EH (cell line): ENCODE data around the gene YTHDF1.

Experiments
- DNase-seq: peaks from one replicate; pipeline ENCODE4 v3.0.0-alpha.2; 2015; ENCODE audit warnings: low read depth

Gene YTHDF1

GRCh38 chr20:63185215-63185796, 30.6 kb downstream of the YTHDF1 start:
- no peak for DNase-seq

GRCh38 chr20:63183422-63184146, 32.3 kb downstream of the YTHDF1 start:
- peak; percentile 39 for DNase-seq

GRCh38 chr20:63182946-63183415, 33.0 kb downstream of the YTHDF1 start:
- no peak for DNase-seq

GRCh38 chr20:63182425-63182824, 33.5 kb downstream of the YTHDF1 start:
- no peak for DNase-seq

GRCh38 chr20:63181226-63181625, 34.7 kb downstream of the YTHDF1 start:
- DNase-seq: no peak

GRCh38 chr20:63180569-63181185, 35.3 kb downstream of the YTHDF1 start:
- DNase-seq: no peak

GRCh38 chr20:63179687-63180568, 36.0 kb downstream of the YTHDF1 start:
- DNase-seq: no peak

- DNase-seq: peak; percentile 44
Observed at GRCh38 chr20:63178889-63179686, 36.8 kb downstream of the YTHDF1 start.

GRCh38 chr20:63178446-63178820, 37.5 kb downstream of the YTHDF1 start:
- no peak for DNase-seq

- no peak for DNase-seq
Observed at GRCh38 chr20:63177785-63178445, 38.0 kb downstream of the YTHDF1 start.

- no peak for DNase-seq
Observed at GRCh38 chr20:63177134-63177784, 38.7 kb downstream of the YTHDF1 start.

- no peak for DNase-seq
Observed at GRCh38 chr20:63176427-63177133, 39.4 kb downstream of the YTHDF1 start.

- no peak for DNase-seq
Observed at GRCh38 chr20:63176034-63176426, 39.9 kb downstream of the YTHDF1 start.

GRCh38 chr20:63175038-63175895, 40.7 kb downstream of the YTHDF1 start:
- no peak for DNase-seq

- DNase-seq: no peak
Observed at GRCh38 chr20:63174309-63175037, 41.5 kb downstream of the YTHDF1 start.

- DNase-seq: no peak
Observed at GRCh38 chr20:63173552-63174191, 42.3 kb downstream of the YTHDF1 start.

GRCh38 chr20:63172726-63173125, 43.2 kb downstream of the YTHDF1 start:
- DNase-seq: no peak

- DNase-seq: no peak
Observed at GRCh38 chr20:63171991-63172390, 43.9 kb downstream of the YTHDF1 start.
